ENCODE results near the gene TMEM98. TPM values are rescaled to one million over a fixed set of nuclear protein-coding genes. Genes with fewer than 3 reads are reported as not detected.
"Not testable (repeated sequence)": the region's sequence is repeated elsewhere in the genome, so short reads cannot be mapped to it uniquely, and the experiment has no call there.

Gene TMEM98
- total RNA-seq, 4 donors from 2014 or later, result 60.0 to 71.4 (median 68.2) TPM

GRCh38 chr17:32920293-32920692, 7.7 kb upstream of the TMEM98 start:
- 75 to 79% methylated on average over 5 to 7 of the region's 8 CpGs for WGBS, 2 donors (ENCODE audit: low coverage in 1 of 2)

DNA sequence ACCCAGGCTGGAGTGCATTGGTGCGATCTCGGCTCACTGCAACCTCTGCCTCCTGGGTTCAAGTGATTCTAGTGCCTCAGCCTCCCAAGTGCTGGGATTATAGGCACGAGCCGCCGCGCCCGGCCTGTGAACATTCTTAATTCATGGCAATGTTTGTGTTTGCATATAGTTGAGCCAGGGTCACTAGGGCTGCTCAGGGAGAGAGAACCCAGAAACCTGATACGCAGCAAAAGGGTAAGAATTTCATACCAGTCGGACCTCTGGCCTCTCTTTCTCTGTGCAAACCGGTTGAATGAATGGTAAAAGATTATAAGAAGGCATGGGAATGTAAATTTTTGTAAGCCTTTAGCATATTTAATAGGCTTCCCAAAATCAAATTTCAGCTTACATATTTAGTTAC, 6.9 kb upstream of the TMEM98 start:
- Histone ChIP-seq H3K36me3 (no peaks in the 10 kb centered on the region), H3K27ac (no peak overlapping the region), H3K9me3 (no peaks in the 10 kb centered on the region), H3K4me3 (no peak overlapping the region), H3K27me3 (no peaks in the 10 kb centered on the region), H3K4me1 (no peaks in the 10 kb centered on the region)
- no peak for TF ChIP-seq CTCF (IDR thresholded peaks at IDR 0.05)
- no peak for TF ChIP-seq POLR2AphosphoS5 (IDR thresholded peaks at IDR 0.05)
- TF ChIP-seq EP300 (IDR thresholded peaks at IDR 0.05), result no peak
- no peak for TF ChIP-seq POLR2A (IDR thresholded peaks at IDR 0.05)
- WGBS, 2 donors (ENCODE audit: low coverage in 1 of 2), result 78% methylated on average over 4 of the region's 10 CpGs; no CpG with 5 or more reads in 1 of the 2 donors
- ATAC-seq, result no peak

More at GRCh38 chr17:32920293-32920692, 7.7 kb upstream of the TMEM98 start:
- Histone ChIP-seq H3K4me3 (no peak overlapping the region), H3K27me3 (no peaks in the 10 kb centered on the region), H3K4me1 (no peaks in the 10 kb centered on the region), H3K27ac (no peak overlapping the region), H3K36me3 (no peaks in the 10 kb centered on the region), H3K9me3 (no peaks in the 10 kb centered on the region)
- TF ChIP-seq POLR2AphosphoS5 (IDR thresholded peaks at IDR 0.05) (no peak), CTCF (IDR thresholded peaks at IDR 0.05) (no peak), EP300 (IDR thresholded peaks at IDR 0.05) (no peak), POLR2A (IDR thresholded peaks at IDR 0.05) (no peak)
- ATAC-seq, result no peak

DNA sequence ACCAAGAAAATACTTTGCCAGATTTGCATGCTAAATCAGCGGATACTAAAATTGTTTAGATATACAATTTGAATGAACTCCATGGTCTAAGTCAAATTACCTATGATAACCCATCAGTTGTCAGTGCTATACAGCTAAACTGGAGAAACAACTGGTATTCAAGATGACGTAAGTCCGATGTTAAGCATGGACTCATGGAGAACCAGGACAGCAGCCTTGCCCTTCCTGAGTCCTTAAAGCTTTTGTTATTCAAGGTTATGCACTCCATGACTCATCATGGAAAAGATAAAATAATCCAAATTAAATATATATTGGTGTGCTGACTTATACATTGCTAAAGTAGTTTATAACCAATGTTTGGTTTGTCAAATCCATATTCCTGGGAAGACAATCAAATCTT, 4.0 kb upstream of the TMEM98 start:
- WGBS, 2 donors (ENCODE audit: low coverage in 1 of 2), result 68 to 94% methylated on average over 3 of the region's 3 CpGs
- not testable (repeated sequence) for ATAC-seq

GRCh38 chr17:32926183-32926582, 1.8 kb upstream of the TMEM98 start:
- Histone ChIP-seq H3K4me3 (no peak overlapping the region), H3K27me3 (no peaks in the 10 kb centered on the region), H3K36me3 (no peaks in the 10 kb centered on the region), H3K4me1 (peaks cover 0 to 25% (median 5%) of the 10 kb centered on the region in 3 donors), H3K9me3 (no peaks in the 10 kb centered on the region), H3K27ac (no peak overlapping the region)
- no peak for ATAC-seq
- WGBS, 2 donors (ENCODE audit: low coverage in 1 of 2), result 84 to 97% methylated on average over 4 to 5 of the region's 5 CpGs
- no peak for TF ChIP-seq POLR2A (IDR thresholded peaks at IDR 0.05)
- TF ChIP-seq EP300 (IDR thresholded peaks at IDR 0.05), result no peak
- TF ChIP-seq POLR2AphosphoS5 (IDR thresholded peaks at IDR 0.05), result no peak
- TF ChIP-seq CTCF (IDR thresholded peaks at IDR 0.05), result no peak

More for the DNA sequence above, 4.0 kb upstream of the TMEM98 start:
- H3K36me3 ChIP-seq, H3K27me3 ChIP-seq, H3K27ac ChIP-seq, H3K9me3 ChIP-seq, H3K4me3 ChIP-seq: not testable (repeated sequence)
- peaks cover 0 to 11% (median 5%) of the 10 kb centered on the region in 3 donors for H3K4me1 ChIP-seq

GRCh38 chr17:32926789-32927188, 1.2 kb upstream of the TMEM98 start:
- H3K27me3 ChIP-seq, ATAC-seq, H3K9me3 ChIP-seq, H3K4me3 ChIP-seq, H3K27ac ChIP-seq, H3K36me3 ChIP-seq: not testable (repeated sequence)
- peaks cover 0 to 25% (median 5%) of the 10 kb centered on the region in 3 donors for H3K4me1 ChIP-seq
- 83 to 92% methylated on average over 2 of the region's 8 CpGs for WGBS, 2 donors (ENCODE audit: low coverage in 1 of 2)

- Histone ChIP-seq H3K36me3 (peaks cover 0 to 7% of the 10 kb centered on the region in 2 donors), H3K27me3 (no peaks in the 10 kb centered on the region), H3K9me3 (no peaks in the 10 kb centered on the region), H3K4me1 (peaks cover 0 to 25% (median 5%) of the 10 kb centered on the region in 3 donors), H3K4me3 (peak overlapping the region; percentile 63 to 69), H3K27ac (peak overlapping the region in 2 of 4 donors; percentile 78 to 85)
- TF ChIP-seq CTCF (IDR thresholded peaks at IDR 0.05), result no peak
- no peak for TF ChIP-seq POLR2A (IDR thresholded peaks at IDR 0.05)
- no peak for TF ChIP-seq POLR2AphosphoS5 (IDR thresholded peaks at IDR 0.05)
- no peak for TF ChIP-seq EP300 (IDR thresholded peaks at IDR 0.05)
- peak; percentile 19 for ATAC-seq
- WGBS, 2 donors (ENCODE audit: low coverage in 1 of 2), result 60% methylated on average over 2 of the region's 11 CpGs; no CpG with 5 or more reads in 1 of the 2 donors
Observed at GRCh38 chr17:32927201-32927723, 691 bp upstream of the TMEM98 start.
